OCI-LY7 (cell line): ENCODE measurements around the gene SUGP2. TPM values are rescaled to one million over a fixed set of nuclear protein-coding genes. Genes with fewer than 3 reads are reported as not detected.

Source experiments
- BruUV-seq: library from RNA; stranded (reverse); fragments of 400-500 nt; replicated peaks from 2 replicates; lab custom pipeline; 2021; lab: Mats Ljungman, UMichigan
- CTCF ChIA-PET: fragments of 300-600 bp; sonication (Branson Sonifier 250); formaldehyde crosslinking; loops from one replicate; lab custom pipeline; 2022; ENCODE audit warnings: antibody characterized with exemption; ENCODE audit not compliant: unreplicated experiment; lab: Charles Lee
- POLR2A ChIA-PET: fragments of 300-600 bp; sonication (Branson Sonifier 250); formaldehyde crosslinking; loops from one replicate; lab custom pipeline; 2022; ENCODE audit warnings: antibody characterized with exemption; lab: Charles Lee
- DNase-seq: peaks from one replicate; pipeline ENCODE4 v3.0.0-alpha.2; 2015; ENCODE audit warnings: low spot score
- H2AFZ ChIP-seq: fragments of 200-600 bp; sonication (generic), shearing (Covaris generic); 2 replicates; pipeline ENCODE4 v1.6.1; 2014; ENCODE audit warnings: mild to moderate bottlenecking, antibody characterized with exemption, low read length, moderate library complexity
- H3K27ac ChIP-seq: fragments of 200-600 bp; sonication (generic); 2 replicates; pipeline ENCODE4 v1.5.1; 2014; ENCODE audit warnings: mixed run types, low read depth, mild to moderate bottlenecking, moderate library complexity, low read length, inconsistent platforms; ENCODE audit not compliant: poor library complexity, severe bottlenecking
- H3K36me3 ChIP-seq: fragments of 200-600 bp; sonication (generic); 2 replicates; pipeline ENCODE4 v1.6.1; 2014; ENCODE audit warnings: mild to moderate bottlenecking, antibody characterized with exemption, low read length, moderate library complexity, mixed read lengths; ENCODE audit not compliant: insufficient read depth
- H3K4me1 ChIP-seq: fragments of 200-600 bp; sonication (generic); 2 replicates; pipeline ENCODE4 v1.5.1; 2014; ENCODE audit warnings: mild to moderate bottlenecking, low read length; ENCODE audit not compliant: insufficient read depth, poor library complexity, severe bottlenecking
- H3K4me2 ChIP-seq: fragments of 200-600 bp; sonication (generic); 2 replicates; pipeline ENCODE4 v1.6.1; 2014; ENCODE audit warnings: mild to moderate bottlenecking, low read length
- H3K4me3 ChIP-seq: fragments of 200-600 bp; sonication (generic); 2 replicates; pipeline ENCODE4 v1.5.1; 2014; ENCODE audit warnings: mild to moderate bottlenecking, low read depth, low read length; ENCODE audit not compliant: poor library complexity, severe bottlenecking
- H3K79me2 ChIP-seq: fragments of 200-600 bp; sonication (generic); 2 replicates; pipeline ENCODE4 v1.6.1; 2016; ENCODE audit warnings: low read depth, mild to moderate bottlenecking, low read length, moderate library complexity, mixed read lengths; ENCODE audit not compliant: insufficient read depth
- H3K9me2 ChIP-seq: fragments of 200-600 bp; sonication (generic); 2 replicates; pipeline ENCODE4 v1.6.1; 2016; ENCODE audit warnings: mild to moderate bottlenecking, low read length, mixed read lengths; ENCODE audit not compliant: insufficient read depth
- H3K9me3 ChIP-seq: fragments of 200-600 bp; sonication (generic); 2 replicates; pipeline ENCODE4 v1.6.1; 2014; ENCODE audit warnings: mild to moderate bottlenecking, mixed run types, low read length, mixed read lengths
- H4K20me1 ChIP-seq: fragments of 200-600 bp; sonication (generic); 2 replicates; pipeline ENCODE4 v1.6.1; 2014; ENCODE audit warnings: mild to moderate bottlenecking, antibody characterized with exemption, low read length, moderate library complexity, mixed read lengths; ENCODE audit not compliant: insufficient read depth
- EZH2phosphoT487 ChIP-seq: fragments of 200-600 bp; sonication (generic); IDR thresholded peaks from 2 replicates; pipeline ENCODE4 v1.6.1; 2018; ENCODE audit warnings: low read depth, borderline replicate concordance, mild to moderate bottlenecking, mixed run types, antibody characterized with exemption, low read length, moderate library complexity, mixed read lengths
- intact Hi-C: fragments of 100-400 bp; cut with micrococcal nuclease; formaldehyde crosslinking; loops from one replicate; pipeline ENCODE4 v1.10.0; 2022; ENCODE audit not compliant: unreplicated experiment
- total RNA-seq, 2 experiments: library from RNA; depleted of rRNA in 1 of 2; stranded (reverse); fragments of >200 nt in 1 of 2; shearing (Covaris generic) in 1 of 2; gene quantifications; 2 replicates each; pipeline ENCODE4 v1.2.3, GENCODE V29; 2014 to 2022
- TF ChIP-seq, protein P1 (sequence below): fragments of 200-600 bp; sonication (generic); conservative IDR thresholded peaks from 2 replicates; pipeline ENCODE4 v1.5.1; 2014; ENCODE audit warnings: mild to moderate bottlenecking, antibody characterized with exemption, low read length, moderate library complexity, mixed read lengths

SUGP2 gene
- total RNA-seq, 2 experiments from 2014 or later, result 111 to 229 TPM

GRCh38 chr19:19053508-19054314 is 20.4 kb upstream of the SUGP2 start:
- no peaks in the 10 kb centered on the region for H4K20me1 ChIP-seq
- no peaks in the 10 kb centered on the region for H3K9me2 ChIP-seq
- ChIA-PET POLR2A (no interaction called here), CTCF (no interaction called here)
- H3K4me1 ChIP-seq, result no peaks in the 10 kb centered on the region
- no peak overlapping the region for H3K27ac ChIP-seq
- H2AFZ ChIP-seq, result no peak overlapping the region
- TF ChIP-seq, protein P1, sequence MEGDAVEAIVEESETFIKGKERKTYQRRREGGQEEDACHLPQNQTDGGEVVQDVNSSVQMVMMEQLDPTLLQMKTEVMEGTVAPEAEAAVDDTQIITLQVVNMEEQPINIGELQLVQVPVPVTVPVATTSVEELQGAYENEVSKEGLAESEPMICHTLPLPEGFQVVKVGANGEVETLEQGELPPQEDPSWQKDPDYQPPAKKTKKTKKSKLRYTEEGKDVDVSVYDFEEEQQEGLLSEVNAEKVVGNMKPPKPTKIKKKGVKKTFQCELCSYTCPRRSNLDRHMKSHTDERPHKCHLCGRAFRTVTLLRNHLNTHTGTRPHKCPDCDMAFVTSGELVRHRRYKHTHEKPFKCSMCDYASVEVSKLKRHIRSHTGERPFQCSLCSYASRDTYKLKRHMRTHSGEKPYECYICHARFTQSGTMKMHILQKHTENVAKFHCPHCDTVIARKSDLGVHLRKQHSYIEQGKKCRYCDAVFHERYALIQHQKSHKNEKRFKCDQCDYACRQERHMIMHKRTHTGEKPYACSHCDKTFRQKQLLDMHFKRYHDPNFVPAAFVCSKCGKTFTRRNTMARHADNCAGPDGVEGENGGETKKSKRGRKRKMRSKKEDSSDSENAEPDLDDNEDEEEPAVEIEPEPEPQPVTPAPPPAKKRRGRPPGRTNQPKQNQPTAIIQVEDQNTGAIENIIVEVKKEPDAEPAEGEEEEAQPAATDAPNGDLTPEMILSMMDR, result peak; percentile 87
- no peak for TF ChIP-seq EZH2phosphoT487
- H3K9me3 ChIP-seq, result no peaks in the 10 kb centered on the region
- no peak overlapping the region for H3K4me3 ChIP-seq
- H3K36me3 ChIP-seq, result peaks cover 94% of the 10 kb centered on the region
- no TSS peak for BruUV-seq
- H3K4me2 ChIP-seq, result no peak overlapping the region
- peak; percentile 69 for DNase-seq
- no peaks in the 10 kb centered on the region for H3K79me2 ChIP-seq
- intact Hi-C loops, result loop anchor here (1.0 kb wide), 2 partner anchors 86 to 122 kb away; no protein-coding TSS in a partner anchor

GRCh38 chr19:19052921-19053320 is 19.6 kb upstream of the SUGP2 start:
- Histone ChIP-seq H3K4me2 (no peak overlapping the region), H3K4me3 (no peak overlapping the region), H3K36me3 (peaks cover 93% of the 10 kb centered on the region), H4K20me1 (no peaks in the 10 kb centered on the region), H3K9me3 (no peaks in the 10 kb centered on the region), H2AFZ (no peak overlapping the region), H3K9me2 (no peaks in the 10 kb centered on the region), H3K4me1 (no peaks in the 10 kb centered on the region), H3K27ac (no peak overlapping the region), H3K79me2 (no peaks in the 10 kb centered on the region)
- CTCF ChIA-PET, result no interaction called here
- no peak for TF ChIP-seq EZH2phosphoT487
- TF ChIP-seq, protein P1, result no peak
- no TSS peak for BruUV-seq
- DNase-seq, result no peak
- intact Hi-C loops, result loop anchor here (1.0 kb wide), 2 partner anchors 86 to 122 kb away; no protein-coding TSS in a partner anchor
- POLR2A ChIA-PET, result interaction anchor here (0.6 kb wide), 1 partner anchor 105 kb away, joined by 3 read pairs; no protein-coding TSS in a partner anchor
